HG02623 (cell line): ENCODE results near the gene KDM5B.
"Not testable (repeated sequence)": the region's sequence is repeated elsewhere in the genome, so short reads cannot be mapped to it uniquely, and the experiment has no call there.

ENCODE experiments used
- ATAC-seq: cut with Tn5 transposase; IDR thresholded peaks from one replicate; pipeline ENCODE4 v1.9.1; 2021; ENCODE audit warnings: moderate library complexity; ENCODE audit not compliant: unreplicated experiment

Gene KDM5B

DNA sequence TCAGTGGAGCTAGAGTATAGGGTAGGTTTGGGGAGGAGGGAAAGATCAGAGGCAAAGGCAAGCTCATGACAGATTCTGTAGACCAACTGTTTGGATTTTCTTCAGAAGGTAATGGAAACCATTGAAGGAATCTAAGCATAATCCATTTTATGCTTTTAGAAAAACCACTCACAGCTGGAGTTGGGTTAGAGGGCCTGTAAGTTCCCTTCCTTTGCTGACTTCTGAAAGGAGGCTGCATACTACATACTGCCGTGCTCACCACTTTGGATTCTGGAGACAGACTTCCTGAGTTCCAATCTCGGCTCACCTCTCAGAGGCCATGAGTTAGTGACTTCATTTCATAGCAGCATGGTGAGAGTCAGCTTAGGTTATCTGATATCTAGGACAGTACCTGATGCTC is 91.6 kb downstream of the KDM5B start:
- no peak for ATAC-seq

- not testable (repeated sequence) for ATAC-seq
Observed at GRCh38 chr1:202714202-202714601, 94.0 kb downstream of the KDM5B start.

GRCh38 chr1:202713110-202713509 is 95.1 kb downstream of the KDM5B start:
- ATAC-seq = no peak

DNA sequence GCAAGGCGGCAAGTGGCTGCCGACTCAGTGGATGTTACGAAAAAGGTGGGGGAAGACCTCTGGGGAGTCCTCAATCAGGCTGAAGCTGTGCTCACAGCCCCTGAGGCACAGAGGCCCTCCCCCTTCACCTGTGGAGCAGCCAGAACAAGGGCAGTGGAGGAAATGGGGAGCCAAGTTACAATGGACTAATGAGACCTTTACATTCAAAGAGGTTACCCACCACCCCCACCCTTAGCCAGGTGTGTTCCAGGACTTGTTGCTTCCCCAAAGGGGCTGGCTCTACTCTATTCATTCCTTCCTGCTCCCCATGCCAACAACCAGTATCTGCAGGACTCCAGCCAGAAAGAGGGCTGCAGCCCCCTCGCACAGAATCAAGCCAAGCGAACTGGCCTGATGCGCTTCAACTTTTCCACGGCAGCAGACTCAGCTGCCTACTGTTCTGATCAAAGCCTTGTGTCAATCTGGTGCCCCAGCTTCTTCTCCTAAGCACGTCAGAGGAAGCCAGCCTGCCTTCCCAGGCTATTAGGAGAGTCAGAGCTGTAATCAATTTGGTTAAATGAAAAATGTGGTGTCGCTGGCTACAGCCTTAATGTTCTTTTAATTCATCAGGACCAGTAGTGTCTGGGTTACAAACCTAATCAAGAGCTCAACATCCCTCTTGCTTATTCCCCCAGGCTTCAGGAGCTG is 96.1 kb downstream of the KDM5B start:
- no peak for ATAC-seq

DNA sequence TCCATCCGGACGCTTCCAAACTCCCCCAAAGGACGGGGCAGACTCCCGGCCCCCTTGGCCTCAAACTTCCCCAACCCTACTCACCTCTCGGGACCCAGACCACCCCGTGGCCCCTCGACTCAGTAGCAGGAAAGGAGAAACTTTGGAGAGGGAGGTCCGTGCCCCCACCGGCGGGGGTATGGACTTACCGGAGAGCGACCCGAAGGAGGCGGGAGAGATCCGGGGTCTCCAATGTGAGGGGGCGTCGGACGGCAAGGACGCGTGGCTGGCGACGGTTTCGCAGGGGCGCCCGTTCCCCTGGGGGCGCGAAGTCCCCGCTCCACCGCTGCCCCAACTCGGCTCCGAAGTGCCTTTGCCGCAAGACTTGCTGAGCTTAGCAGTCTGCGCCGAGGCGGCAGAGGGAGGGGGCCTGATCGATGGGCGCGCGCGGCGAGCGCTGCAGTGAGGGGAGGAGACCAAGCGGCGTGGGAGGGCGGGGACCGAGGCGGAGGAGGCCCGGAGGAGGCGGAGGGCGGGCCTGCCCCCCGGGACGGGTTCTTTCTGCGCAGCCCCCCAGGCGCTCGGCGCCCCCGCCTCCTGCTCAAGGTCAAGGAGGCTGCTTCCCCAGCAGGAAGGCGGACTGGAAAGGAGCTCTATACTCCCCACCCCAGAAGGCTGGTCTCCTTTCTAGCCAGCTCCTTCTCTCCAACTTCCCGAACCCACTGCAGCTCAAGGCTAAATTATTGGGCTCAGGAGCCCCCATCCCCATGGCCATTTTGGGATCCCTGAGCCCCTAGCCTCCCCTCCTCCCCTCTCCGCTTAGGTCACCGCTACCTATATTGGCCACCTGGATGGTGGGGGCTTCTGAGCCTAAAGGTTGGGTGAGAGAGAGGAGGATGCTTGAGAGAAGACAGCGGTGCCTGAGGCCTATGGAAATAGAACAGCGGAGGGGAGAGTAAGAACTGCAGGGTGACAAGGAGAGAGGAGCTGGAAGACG is 97.9 kb downstream of the KDM5B start, which contains the start of gene SYT2:
SYT2 (minus strand) TSS at position 385 of the 976 bp plus-strand sequence. CDS start 104,682 bp downstream, outside the sequence.
- ATAC-seq = no peak

DNA sequence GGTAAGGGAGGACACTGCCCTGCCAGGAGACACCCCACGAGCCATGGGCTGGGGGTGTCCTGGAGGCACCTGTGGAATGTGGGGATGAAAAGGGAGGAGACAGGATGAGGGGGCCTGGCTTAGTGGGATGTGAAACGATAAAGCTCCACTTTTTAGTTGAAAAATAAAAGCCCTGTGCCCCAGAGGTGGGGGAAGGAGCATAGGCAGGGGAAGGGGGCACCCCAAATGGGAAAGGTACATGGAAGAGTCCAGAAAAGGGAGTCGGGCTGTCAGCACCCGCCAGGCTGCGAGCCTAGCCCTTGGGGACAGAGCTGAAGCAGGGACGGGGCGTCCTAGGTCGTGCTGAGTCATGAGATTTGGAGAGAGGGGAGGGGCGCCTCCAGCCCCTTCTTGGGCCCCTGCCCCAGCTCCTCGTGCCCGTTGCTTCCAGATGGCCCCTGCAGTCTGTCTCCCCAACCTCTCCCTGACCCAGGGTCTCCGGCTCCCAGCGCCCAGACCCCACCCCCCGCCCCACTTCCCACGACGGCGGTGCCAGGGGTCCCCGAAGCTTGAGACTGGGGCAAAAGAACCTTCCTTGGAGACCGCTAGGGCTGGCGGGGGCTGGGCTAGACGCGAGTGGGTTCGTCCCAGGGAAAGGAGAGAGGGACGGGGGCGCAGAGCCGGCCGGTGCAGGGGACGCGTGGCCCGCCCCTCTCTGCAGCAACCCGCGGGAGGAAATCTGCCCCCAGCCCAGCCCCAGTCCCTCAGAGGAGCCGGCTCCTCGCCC is 98.8 kb downstream of the KDM5B start:
- ATAC-seq = no peak

DNA sequence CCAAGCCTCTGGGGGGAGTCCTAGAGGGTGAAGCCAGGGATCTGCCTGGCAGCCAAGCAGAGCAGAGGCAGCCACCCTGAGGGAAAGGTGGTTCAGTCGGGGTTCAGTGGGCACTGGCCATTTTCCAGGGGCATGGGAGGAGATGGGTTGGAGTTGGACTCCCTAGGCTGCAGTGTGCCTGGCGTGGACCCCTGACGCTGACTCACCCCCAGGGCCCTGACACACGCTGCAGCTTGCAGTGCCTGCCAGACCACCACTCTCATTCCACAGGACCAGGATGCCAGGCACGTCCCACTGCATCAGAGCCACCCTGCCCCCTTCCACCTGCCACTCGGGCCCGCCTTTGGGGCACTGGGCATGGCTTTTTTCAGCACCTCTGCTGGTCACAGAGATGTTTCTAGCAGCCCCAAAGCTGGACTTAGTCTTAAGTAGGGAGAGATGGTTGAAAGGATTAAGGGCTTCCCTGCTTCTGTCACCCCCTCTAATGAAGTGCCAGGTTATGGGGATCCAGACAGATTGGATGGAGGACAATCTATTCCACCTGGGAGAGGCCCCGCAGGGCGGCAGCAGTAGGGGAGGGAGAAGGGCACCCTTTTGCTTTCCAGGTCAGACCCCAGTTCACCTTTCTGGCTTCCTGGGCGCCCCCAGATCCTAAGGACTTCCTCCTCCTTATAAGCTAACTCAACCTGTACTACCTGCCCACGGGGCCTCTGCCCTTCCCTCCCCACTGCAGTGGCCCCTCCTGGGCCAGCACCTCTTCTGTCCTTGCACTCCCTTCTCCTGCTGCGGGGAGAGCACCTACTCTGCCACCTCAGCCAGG is 99.6 kb downstream of the KDM5B start:
- ATAC-seq = no peak

GRCh38 chr1:202706851-202707250 is 101.4 kb downstream of the KDM5B start:
- ATAC-seq = no peak

GRCh38 chr1:202704601-202705000 is 103.6 kb downstream of the KDM5B start:
- no peak for ATAC-seq

GRCh38 chr1:202703191-202703590 is 105.0 kb downstream of the KDM5B start:
- no peak for ATAC-seq

DNA sequence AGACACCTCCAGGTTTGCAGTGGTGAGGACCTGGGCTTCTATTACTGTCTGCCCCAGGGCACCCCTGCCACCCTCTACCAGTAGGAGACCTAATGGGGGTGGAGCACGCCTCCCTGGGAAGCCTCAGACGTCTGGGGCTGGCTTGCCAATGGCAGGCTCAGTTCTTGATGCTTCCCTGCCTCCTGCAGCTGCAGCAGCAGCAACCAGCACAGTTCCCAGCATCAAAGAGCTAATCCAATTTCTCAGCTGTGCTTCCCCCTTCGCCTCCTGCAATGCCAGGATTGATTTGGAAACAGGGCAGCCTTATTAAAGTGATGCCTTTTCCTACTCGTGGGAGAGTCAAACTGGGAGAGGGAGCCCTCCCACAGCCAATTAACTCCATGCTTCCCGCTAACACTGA is 106.1 kb downstream of the KDM5B start:
- no peak for ATAC-seq

DNA sequence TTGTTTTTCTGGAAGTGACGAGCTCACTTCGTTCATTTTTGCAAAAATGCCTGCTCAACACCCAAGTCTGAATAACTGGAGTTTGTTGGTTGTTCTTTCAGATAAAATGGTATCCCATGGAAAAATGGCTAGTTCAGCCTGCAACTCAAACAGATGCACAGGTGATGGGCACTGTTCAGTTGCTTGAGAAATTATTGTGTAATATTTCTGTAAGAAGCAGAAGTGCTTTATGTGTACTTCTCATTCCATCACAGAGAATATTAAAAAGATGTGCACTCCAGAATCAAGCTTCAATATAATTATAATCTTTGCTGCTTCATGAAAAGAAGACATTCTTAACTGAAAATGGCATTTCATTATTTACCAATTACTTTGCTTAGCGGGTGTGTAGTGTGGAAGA is 107.0 kb downstream of the KDM5B start:
- no peak for ATAC-seq

DNA sequence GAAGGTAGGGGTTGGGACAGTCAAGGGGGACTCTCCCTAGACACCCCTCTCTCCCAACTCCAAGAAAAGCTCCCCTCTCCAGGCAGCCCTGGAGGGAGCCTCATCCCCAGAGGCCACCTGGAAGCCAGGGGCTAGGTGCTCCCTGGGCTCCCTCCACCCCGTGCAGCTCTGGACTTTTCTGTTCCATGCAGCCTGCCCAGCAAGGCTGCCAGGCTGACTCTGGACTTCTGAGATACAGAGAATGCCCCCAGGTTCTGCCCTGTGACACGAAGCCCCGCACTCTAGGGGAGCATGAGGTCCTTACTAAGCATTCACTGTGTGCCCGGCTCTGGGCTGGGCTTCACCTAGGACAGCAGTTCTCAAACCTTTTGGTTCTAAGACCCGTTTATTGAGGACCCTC is 108.2 kb downstream of the KDM5B start:
- no peak for ATAC-seq

DNA sequence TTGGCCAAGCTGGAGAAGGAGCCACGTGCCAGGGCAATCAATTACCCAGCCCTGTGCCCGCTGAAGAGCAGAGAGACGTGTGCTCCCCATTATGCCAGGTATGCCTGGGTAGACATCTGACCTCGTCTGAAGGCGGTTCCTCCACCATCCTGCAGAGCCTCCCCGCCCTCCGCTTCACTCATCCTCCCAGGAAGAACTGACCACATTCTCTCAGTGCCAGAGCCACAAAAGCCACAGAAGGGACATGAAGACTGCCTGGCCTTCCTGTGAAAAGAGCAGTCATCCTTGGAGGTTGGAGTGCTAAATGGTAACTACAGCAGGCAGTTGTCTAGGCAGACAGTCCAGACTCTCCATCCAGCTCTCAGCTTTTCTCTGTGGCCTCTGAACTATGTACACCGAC is 109.9 kb downstream of the KDM5B start:
- no peak for ATAC-seq

DNA sequence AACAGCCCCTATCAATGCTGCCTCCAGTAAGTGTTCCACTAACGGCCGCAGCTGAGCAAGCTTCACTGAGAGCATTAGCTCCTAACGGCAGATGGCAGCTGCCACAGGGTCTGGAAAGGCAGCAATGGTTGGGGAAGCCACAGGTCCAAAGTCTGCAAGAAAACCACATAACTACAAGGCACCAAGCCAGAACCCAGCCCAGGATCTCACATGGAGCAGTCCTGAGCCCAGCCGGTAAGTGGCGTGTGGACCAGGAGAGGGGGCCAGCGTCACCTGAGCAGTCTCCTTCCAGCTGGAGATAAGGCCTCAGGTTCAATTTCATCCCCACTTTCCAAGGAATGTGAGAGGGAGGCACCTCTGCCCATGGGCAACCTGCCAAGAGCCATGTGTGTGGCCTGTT is 111.2 kb downstream of the KDM5B start:
- no peak for ATAC-seq

- ATAC-seq = no peak
Observed at GRCh38 chr1:202694314-202694713, 113.9 kb downstream of the KDM5B start.

GRCh38 chr1:202692959-202693555 is 115.2 kb downstream of the KDM5B start:
- ATAC-seq = no peak

DNA sequence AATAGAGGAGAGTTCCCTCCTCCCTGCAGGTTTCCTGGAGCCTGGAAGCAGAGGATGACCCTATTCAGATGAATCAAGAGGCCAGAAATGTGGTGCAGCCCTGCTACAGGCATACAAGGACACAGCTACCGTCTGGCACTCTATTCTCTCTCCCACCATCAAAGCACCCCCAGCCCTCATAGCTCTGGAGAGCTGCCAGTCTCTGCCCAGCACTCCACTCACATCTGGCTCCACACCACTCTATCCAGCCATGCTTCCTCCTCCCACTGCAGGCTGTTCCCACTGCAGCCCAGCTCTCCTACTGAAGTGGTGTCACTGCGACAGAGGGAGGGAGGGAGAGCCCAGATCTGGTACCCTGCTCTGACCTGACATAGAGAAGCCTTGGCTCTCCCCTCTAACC is 116.4 kb downstream of the KDM5B start:
- no peak for ATAC-seq

DNA sequence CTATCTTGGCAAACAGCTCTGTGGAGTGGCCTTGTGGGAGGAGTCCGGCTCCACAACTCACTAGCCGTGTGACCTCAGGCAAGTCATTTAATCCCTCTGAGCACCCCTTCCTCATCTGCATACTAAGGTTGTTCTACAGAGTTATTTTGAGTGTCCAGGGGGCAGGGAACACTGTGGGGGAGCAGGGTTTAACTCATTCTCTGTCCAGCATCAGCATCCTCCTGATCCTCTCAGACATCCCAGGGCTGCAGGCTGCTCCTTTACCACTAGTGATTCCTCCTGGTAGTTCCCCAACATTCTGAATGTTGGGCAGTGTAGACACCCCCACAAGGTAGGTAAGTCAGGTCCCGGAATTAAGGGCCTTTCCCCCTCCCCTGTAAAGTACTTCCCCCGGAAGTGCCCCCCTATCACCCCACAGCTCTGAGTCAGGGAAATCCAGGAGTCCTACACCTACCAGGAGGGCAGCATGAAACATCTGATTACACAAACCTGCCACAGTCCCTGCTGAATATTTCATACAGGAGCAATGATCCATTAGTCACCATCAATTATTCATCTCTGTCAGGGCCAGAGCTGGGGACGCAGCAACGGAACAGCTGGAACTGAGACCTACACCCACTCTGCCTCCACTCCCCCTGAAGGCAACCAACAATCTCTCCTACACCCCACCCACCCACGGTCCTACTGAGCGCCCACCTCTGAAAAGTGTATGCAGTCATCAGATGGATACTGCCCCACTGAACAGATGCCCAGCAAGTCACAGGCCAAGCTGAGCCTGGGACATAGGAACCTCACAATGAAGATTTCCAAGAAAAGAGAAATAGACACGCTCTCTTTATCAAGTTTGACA is 118.5 kb downstream of the KDM5B start:
- no peak for ATAC-seq
